ENCODE results near the gene LRMDA.
"Not testable (repeated sequence)": the region's sequence is repeated elsewhere in the genome, so short reads cannot be mapped to it uniquely, and the experiment has no call there.

Gene LRMDA

GRCh38 chr10:75592791-75593643 lies 161.6 kb downstream of the LRMDA start:
- no peak for DNase-seq

DNA sequence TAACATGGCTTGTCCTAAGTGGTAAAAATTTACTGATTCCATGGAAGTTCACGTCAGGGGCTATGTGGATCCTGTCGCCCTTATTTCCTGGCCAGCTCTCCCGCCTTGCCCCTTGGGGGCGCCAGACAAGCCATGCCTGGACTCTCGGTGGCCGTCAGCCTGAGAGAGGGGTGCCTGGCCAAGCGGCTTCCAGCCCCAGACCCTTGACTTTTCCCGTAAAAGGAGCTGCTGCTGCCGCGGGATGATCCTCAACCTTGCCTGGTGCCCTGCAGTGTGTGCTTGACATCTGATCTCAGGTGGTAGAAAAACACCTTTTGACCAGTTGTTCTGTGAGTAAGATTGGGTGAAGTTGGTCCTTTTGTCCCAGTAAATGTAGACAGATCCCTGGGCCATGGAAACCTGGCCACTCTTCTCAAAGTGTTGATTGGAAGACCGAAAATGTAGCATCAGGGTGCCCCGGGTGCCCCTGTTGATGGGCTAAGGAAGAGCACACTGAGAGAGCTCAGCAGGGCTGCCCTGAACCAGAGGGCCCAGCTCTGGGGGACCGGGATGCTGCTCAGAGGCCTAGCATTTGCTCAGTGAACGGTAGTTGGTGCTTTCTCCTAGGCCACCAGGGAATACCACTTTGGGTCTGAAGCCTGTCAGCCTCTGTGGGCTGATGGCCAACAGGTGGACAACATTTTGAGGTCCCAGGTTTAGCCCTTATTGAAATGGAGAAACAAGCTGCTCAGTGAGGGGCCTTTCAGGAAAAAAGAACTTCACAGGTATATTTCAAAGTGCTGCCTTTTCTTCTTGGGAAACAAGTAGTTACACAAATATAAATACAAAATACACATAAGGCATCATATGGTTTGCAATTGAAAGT lies 162.5 kb downstream of the LRMDA start:
- DNase-seq: no peak

- no peak for DNase-seq
These were observed 165.7 kb downstream of the LRMDA start for GRCh38 chr10:75596930-75597620.

DNA sequence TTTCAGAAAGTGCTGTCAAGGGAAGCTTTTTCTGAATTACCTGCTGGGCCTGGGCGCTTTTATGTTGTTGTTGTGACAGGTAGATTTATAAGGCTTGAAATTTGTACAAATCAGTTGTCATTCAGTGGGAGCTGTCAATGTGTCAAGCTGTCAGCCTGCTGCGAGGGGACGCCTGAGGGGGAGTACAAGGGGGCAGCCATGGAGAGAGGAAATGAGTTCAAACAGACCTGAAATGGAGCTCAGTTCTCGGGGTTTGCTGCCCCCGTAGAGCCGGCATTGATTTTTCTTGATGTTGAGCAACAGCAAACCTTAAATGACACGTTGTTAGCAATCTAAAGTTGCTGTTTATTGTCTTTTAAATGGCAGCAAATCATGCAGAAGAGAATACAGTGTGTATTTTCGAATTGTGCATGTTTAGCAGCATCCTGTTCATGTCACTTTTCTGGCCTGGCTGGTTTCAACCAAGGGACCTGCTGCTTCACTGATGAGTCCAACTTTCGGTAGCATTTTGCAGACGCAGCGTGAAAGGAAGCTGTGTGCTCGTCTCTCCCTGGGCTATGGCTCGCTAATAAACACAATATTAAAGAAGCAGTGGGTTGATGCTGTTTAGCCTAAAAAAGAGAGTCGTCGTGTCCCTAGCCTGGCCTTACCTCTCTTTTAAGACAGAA lies 166.5 kb downstream of the LRMDA start:
- DNase-seq: no peak

GRCh38 chr10:75598998-75599397 lies 167.6 kb downstream of the LRMDA start:
- DNase-seq: no peak

DNA sequence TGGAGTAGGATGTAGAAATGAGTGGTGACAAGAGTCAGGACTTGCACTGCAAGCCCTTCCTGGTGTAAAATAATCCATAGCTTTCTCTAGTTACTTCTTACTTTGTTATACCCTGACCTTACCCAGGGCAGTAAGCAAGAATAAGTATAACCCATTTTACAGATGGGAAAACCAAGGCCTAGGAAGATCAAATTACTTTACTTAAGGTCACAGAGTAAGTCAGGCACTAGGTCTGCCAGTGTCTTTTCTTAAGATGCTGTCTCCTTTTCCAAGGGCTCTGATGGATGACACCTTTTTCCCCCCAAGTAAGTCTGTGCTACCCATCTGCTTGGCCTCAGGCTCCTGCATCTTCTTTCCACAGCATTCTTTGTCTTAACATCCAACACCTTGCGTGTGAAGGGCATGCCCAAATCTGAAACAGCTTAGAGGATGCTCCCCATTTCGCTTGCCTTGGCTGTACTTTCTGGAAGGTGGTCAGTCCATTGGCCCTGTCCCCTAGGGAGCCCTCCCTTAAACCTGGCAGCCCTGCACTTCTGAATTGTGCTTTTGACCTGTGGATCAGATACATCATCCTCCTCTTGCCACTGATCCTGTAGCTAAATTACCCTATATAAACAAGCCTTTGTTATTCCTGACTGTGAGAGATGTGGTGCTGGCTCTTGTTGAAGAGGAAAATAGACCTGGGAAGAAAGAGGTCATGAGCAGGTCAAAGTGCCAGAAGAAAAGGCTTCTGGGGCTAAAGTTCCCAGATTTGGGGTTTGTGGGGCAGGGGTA lies 168.6 kb downstream of the LRMDA start:
- DNase-seq: peak; percentile 66

DNA sequence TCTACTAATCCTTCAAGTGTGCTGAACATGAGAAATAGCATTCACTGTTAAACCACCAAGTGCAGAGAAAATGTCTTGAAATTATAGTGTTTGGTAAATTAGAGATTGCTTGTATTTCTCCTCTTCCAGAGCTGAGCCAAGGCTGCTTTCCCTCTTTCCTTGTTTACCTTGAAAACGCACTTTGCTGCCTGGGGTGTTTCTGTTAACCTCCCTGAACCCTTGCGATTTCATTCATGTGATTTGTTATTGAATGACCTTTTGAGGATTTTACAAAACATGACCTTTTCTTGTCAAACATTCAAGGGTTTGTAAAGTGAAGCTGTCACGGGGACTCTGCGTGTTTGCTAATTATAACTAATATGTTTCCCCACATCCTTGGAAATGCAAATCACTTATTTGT lies 169.4 kb downstream of the LRMDA start:
- DNase-seq: peak; percentile 54

- no peak for DNase-seq
These were observed 170.9 kb downstream of the LRMDA start for GRCh38 chr10:75602341-75602740.

DNA sequence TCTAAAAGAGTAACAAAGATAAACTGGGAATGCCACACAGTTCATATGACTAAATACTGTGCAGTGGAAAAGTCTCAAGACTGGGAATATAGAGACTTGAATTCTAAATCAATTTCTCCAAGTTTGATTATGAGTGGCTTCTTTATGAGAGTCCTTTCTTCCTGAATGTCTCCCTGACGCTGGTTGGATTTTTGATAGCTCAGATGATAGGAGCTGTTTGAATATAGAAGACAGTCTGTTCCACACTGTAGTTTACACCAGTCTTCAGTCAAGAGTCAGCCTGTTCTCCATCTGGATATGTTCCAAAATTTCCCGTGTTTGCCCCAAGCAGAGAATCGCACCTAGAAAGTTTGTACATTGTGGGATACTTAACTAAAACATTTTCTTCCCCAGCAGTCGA lies 173.7 kb downstream of the LRMDA start:
- no peak for DNase-seq

GRCh38 chr10:75605795-75606194 lies 174.4 kb downstream of the LRMDA start:
- DNase-seq: not testable (repeated sequence)

DNA sequence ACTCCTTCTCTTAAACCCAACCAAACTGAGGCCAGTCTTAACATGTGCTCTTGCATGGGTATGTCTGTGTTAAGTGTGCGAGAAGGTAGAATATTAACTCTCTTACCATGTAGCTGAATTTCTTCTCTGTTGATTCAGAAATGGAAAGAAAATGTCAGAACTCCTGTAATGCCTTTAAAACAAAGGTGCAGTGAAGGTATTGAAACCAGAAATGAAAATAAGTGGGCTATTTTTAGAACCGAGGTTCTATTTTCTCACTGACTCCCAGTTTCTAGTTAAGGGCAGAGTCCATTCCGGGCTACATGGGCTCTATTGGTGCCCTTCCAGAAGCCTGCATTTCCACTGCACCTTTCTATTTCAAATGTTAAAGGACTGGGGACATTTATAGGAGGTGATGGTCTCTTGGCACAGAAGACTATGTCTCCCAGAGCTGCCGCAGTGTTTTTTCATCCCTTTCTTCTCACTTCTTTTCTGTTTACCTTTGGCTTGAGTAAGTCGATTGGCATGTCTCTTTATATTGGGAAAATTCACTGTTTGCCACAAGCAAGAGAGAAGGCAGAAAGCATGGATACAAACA lies 174.9 kb downstream of the LRMDA start:
- DNase-seq: no peak

GRCh38 chr10:75607576-75607975 lies 176.2 kb downstream of the LRMDA start:
- no peak for DNase-seq

DNA sequence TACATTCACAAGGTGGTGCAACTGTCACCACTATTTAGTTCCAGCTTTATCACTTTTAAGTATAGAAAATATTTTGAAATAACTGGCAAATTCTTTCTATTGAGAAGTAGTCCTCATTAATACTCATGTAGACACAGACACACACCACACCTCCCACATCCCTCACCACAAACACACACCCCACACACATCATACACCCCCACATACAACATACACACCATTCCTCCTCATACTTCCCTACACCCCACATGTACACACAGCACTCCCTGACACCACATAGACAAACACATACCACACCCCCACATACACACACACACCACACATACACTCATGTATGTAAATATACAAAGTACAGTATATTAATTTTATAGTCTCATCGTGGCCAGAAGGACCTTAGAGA lies 178.8 kb downstream of the LRMDA start:
- DNase-seq: no peak

GRCh38 chr10:75611172-75611992 lies 180.0 kb downstream of the LRMDA start:
- DNase-seq: no peak

- no peak for DNase-seq
These were observed 180.6 kb downstream of the LRMDA start for GRCh38 chr10:75611993-75612372.

DNA sequence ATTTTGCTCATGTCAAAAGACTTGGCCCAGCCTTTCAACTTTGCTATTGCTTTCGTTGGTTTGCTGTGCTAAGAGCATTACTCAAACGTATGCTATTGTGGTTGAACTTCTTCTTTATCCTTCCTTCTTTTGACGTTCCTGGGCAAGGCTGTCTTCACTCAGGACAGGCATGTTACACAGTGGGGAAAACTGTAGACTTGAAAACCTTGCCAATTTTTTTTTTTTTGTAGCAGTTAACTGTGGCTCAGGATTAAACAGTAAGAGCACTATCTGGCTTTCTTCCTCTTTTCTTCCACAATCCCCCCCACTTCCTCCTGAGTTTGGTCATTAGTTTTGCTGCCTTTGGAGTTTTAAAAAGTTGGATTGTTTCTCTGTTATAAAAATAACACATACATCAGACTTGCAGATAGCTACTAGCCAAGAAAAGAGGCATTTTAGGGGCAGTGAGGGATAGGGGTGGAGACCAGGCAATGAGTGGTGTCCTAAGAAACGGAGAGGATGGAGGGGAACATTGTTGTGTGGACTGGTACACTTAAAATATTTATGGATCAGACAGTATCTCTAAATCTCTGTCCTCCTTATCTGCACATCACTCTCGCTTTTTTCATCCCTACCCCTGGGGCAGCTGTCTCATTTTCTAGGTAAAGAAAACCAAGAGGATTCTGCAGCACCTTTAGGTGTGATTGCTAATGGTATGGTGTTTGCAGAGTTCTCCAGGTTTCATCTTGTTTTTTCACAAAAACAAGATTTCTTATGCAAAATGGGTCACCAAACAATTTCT lies 181.7 kb downstream of the LRMDA start:
- DNase-seq: no peak

- no peak for DNase-seq
These were observed 182.5 kb downstream of the LRMDA start for GRCh38 chr10:75613685-75614504.

DNA sequence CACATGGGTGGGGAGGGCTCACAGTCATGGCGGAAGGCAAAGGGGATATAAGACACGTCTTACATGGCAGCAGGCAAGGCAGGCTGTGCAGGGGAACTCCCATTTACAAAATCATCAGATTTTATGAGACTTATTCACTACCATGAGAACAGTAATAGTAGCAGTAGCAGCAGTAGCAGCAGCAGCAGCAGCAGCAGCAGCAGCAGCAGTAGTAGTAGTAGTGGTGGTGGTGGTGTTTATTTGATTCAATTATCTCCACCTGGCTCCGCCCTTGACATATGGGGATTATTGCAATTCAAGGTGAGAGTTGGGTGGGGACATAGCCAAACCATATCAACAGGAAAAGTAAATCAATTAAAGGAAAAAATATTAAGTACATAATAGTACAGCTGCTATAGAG lies 184.7 kb downstream of the LRMDA start:
- DNase-seq: no peak

DNA sequence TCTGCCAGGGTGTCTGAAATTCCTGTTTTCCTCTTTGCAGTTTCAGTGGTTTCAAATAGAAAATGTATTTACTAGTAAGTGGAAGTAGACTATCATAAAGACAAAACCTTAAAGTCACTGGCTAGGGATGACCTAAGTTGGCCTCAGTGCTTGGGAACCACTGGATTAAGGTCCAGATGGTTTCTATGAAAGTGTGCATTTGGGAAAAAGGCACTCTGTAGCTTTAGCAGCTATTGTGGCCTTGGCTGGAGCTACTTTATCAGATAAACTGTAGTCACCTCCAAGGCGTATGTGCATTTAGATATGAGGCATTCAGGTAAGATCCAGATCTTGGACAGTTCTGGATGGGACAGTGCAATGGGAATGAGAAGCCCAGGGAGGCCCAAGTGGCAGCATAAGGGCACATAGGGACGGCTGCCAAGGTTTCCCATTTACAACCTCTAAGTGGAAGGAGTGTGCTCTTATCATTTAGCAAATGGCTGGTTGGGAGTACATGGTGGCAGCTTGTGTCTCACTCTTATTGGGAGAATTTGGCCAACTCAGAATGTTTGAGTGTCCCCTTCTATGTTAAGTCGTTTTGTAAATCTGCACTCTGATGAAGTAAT lies 185.6 kb downstream of the LRMDA start:
- DNase-seq: no peak
